GM12878 (cell line): Measurements from ENCODE around the gene FOXJ1. TPM values are rescaled to one million over a fixed set of nuclear protein-coding genes. Genes with fewer than 3 reads are reported as not detected.

Source experiments
- HSF1 ChIP-seq: fragments of 150-350 bp; IDR thresholded peaks from 2 replicates; pipeline ENCODE4 v1.6.1; 2014; ENCODE audit warnings: mild to moderate bottlenecking, low read depth, low read length
- SREBF2 ChIP-seq: IDR thresholded peaks from 2 replicates; pipeline ENCODE4 v1.6.1; 2012; ENCODE audit warnings: mild to moderate bottlenecking, low read length
- TCF3 ChIP-seq: IDR thresholded peaks from 2 replicates; pipeline ENCODE4 v1.6.1; 2012; ENCODE audit warnings: low read depth, mild to moderate bottlenecking, low read length, borderline replicate concordance; ENCODE audit not compliant: insufficient read depth
- USF2 ChIP-seq: IDR thresholded peaks from 2 replicates; pipeline ENCODE4 v1.6.1; 2011; ENCODE audit warnings: low read depth, low read length, improper control_type of control experiment, borderline replicate concordance
- ZBTB4 ChIP-seq: fragments of 450-650 bp; formaldehyde crosslinking; IDR thresholded peaks from 2 replicates; pipeline ENCODE4 v1.4.0; 2022; ENCODE audit warnings: mild to moderate bottlenecking, moderate library complexity
- polyA plus RNA-seq, 11 experiments: library from polyadenylated mRNA; depleted of rRNA in 4 of 11; unstranded in 6 of 11; stranded (reverse) in 5 of 11; fragments of >200 nt; fragmentation: Nextera tagmentation in 4 of 11; fragmentation: Illumina TruSeq in 1 of 11; extraction: Ambion mirVana in 4 of 11; extraction: Trizol in 1 of 11; gene quantifications; 1 replicate in 1 of 11; 2 replicates in 10 of 11; pipeline versions ENCODE4 v1.2.1 to v1.2.3, GENCODE V29; 2011 to 2016; ENCODE audit warnings: inconsistent platforms in 2 of 11, missing spikeins in 2 of 11, low read depth in 1 of 11
- total RNA-seq, 4 experiments: library from RNA; depleted of rRNA in 3 of 4; stranded (reverse); fragments of >200 nt in 3 of 4; fragmentation: Illumina TruSeq in 1 of 4; extraction: Trizol in 1 of 4; gene quantifications; 2 replicates each; pipeline versions ENCODE4 v1.2.1 to v1.2.3, GENCODE V29; 2013 to 2021

FOXJ1 gene
- total and polyA plus RNA-seq, 10 of the 15 experiments (the other 5 are each of a cell fraction or from before 2014, with no cell fraction given) = not detected

- TF ChIP-seq ZBTB4 (CRISPR knock-in tag) (no peak), TCF3 (no peak), HSF1 (no peak), SREBF2 (no peak), USF2 (no peak)
Observed at GRCh38 chr17:76090517-76091129, 50.4 kb downstream of the FOXJ1 start (continued).
